Tongue (tissue), 2 donors: ENCODE data around the gene SLC26A8. TPM values are rescaled to one million over a fixed set of nuclear protein-coding genes. Genes with fewer than 3 reads are reported as not detected.
"Not testable (repeated sequence)": the region's sequence is repeated elsewhere in the genome, so short reads cannot be mapped to it uniquely, and the experiment has no call there.

ENCODE experiments used
- DNase-seq: peaks from one replicate; pipeline ENCODE4 v3.0.0-alpha.2; 2015
- total RNA-seq: library from RNA; depleted of rRNA; stranded (reverse); fragments of >200 nt; gene quantifications from one replicate; pipeline ENCODE4 v1.2.3, GENCODE V29; 2014

SLC26A8 gene
- total RNA-seq, 1 donor from 2014 or later: not detected

DNA sequence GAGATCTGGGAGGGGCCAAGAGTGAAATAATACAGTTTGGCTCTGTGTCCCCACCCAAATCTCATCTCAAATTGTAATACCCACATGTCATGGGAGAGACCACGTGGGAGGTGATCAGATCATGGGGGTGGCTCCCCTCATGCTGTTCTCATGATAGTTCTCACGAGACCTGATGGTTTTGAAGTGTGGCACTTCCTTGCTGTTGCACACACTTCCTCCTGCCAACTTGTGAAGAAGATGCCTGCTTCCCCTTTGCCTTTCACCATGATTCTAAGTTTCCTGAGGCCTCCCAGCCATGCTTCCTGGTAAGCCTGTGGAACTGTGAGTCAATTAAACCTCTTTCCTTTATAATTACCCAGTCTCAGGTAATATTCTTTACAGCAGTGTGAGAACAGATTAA is 114.9 kb downstream of the SLC26A8 start:
- DNase-seq: not testable (repeated sequence)

DNA sequence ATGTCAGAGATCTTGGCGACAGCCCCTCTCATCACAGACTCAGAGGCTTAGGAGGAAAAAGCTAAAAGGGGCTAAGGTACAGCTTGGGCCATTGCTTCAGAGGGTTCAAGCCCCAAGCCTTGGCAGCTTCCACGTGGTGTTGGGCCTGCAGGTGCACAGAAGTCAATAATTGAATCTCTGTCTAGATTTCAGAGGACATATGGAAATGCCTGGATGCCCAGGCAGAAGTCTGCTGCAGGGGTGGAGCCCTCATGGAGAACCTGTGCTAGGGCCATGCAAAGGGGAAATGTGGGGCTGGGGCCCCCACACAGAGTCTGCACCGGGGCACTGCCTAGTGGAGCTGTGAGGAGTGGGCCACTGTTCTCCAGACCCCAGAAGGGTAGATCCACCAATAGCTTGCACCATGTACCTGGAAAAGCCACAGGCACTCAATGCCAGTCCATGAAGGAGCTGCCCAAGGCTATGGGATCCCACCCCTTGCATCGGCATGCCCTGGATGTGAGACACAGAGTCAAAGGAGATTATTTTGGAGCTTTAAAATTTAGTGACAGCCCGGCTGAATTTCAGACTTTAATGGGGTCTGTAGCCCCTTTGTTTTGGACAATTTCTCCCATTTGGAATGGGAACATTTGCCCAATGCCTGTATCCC is 115.6 kb downstream of the SLC26A8 start:
- not testable (repeated sequence) for DNase-seq

DNA sequence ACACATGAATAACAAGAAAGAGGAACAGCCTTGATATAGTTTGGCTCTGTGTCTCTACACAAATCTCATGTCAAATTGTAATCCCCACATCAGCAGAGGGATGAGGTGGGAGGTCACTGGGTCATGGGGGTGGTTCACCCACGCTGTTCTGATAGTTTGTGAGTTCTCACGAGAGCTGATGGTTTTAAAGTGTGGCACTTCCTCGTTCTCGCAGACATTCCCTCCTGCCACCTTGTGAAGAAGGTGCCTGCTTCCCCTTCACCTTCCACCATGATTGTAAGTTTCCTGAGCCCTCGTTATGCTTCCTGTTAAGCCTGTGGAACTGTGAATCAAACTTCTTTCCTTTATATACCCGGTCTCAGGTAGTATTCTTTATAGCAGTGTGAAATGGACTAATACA is 116.7 kb downstream of the SLC26A8 start:
- no peak for DNase-seq

DNA sequence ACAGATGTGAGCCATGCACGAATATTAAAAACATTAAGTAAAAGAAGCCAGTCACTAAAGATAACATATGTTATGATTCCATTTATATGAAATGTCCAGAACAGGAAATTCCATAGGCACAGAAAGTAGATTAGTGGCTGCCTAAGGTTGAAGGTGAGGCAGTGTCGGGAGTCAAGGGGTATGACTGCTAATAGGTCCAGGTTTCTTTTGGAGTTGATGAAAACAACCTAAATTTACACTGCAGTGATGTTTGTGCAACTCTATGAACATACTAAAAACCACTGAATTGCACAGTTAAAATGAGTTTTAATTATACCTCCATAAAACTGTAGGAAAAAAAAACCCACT is 118.0 kb downstream of the SLC26A8 start:
- DNase-seq: no peak

DNA sequence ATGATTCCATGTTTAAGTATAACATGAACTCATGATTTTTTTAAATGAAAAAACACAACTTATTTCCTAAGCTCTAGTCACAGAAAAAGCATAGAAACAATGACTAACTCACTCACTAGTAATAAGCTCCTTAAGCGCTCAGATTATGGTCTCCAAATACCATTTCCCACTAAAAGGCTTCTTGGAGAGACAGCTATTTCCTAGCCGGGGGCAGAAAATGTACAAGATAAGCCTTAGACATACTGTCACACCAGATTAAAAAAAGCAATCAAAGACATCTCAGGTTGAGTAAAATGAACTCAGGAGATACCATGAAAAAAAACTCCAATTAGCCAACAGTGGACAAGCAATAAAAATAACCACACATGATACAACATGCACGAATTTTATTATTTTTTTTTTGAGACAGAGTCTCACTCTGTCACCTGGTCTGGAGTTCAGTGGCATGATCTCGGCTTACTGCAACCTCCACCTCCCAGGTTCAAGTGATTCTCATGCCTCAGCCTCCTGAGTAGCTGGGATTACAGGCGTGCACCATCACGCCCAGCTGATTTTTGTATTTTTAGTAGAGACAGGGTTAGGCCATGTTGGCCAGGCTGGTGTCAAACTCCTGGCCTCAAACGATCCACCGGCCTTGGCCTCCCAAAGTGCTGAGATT is 118.5 kb downstream of the SLC26A8 start:
- no peak for DNase-seq

DNA sequence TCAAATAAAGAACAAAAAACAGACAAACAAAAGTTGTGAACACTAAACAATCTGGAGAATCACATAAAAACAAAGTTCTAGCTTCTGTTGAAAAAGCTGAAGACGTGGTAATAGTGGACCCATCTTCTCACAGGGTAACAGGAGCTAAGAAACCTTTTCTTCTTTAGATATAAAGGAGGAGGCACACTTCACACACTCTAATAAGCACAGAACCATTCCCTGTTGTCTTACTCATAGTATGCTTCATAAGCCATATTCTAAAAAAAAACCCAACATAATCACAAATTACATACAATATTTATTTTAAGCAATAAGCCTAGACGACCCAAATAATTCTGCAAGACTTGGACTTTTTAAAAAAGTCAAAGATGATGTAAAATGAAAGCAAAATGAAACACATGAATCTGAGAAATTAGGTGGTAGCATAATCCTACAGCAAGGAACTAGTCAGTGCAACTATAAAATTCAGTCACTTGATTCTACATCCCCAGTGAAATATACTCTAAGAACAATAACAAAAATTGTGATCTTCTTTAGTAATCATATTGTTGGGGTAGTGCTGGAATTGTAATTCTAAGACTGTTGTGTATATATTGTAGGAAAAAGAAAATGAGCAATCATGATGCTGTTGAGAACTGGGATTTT is 119.2 kb downstream of the SLC26A8 start:
- DNase-seq: no peak

DNA sequence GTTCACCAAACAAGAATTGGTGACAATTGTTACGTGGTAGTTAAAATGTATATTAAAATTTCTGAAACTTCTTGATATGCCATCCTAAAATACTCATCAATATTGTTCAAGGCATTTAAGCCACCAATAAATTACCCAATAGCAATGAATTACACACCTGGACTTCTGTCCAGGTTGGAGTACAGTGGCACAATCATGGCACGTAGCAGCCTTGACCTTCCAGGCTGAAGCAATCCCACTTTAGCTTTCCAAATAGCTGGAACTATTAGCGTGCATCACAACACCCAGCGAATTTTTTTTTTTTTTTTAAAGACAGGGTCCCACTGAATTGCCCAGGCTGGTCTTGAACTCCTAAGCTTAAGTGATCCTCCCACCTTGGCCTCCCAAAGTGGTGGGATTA is 120.8 kb downstream of the SLC26A8 start:
- no peak for DNase-seq

DNA sequence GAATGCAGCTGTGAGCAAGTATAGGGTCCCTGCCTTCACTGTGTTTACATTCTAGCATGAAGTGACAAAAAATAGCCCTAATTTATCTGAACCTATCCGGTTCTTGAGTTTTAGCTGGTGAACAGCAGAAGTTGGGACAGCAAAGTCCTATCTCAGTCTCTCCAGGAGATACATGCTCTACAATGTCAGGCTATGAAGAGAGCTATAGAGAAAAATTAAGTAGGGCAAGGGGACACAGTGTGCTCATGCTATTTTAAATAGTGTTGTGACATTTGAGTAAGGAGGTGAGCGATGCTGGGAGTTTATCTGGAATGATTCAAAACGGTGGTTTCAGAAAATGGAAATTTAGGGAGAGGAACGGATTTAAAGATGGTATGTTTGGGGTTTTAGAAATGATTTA is 124.0 kb downstream of the SLC26A8 start:
- DNase-seq: no peak

DNA sequence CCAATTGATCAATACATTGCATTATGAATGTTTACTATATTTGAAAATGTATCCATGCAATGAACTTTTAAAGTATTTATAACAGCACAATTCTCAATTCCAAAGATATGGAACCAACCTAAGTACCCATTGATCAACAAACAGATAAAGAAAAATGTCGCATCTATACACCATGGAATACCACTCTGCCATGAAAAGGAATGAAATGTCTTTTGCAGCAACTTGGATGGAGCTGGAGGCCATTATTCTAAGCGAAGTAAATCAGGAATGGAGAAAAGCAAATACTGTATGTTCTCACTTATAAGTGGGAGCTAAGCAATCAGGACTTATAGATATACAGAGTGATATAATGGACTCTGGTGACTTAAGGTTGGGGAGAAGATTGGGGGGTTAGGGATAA is 126.4 kb downstream of the SLC26A8 start:
- DNase-seq: no peak

DNA sequence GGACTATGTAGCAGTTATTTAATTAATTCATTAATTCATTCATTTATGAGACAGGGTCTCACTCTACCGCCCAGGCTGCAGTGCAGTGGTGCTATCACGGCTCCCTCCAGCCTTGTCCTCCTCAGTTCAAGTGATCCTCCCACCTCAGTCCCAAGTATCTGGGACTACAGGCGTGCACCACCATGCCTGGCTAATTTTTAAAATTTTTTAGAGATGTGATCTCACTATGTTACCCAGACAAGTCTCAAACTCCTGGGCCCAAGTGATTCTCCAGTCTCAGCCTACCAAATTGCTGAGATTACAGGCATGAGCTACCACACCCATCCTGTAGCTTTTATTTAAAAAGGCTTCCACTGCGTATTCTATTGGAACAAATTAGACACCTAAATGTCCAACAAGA is 127.0 kb downstream of the SLC26A8 start:
- no peak for DNase-seq

DNA sequence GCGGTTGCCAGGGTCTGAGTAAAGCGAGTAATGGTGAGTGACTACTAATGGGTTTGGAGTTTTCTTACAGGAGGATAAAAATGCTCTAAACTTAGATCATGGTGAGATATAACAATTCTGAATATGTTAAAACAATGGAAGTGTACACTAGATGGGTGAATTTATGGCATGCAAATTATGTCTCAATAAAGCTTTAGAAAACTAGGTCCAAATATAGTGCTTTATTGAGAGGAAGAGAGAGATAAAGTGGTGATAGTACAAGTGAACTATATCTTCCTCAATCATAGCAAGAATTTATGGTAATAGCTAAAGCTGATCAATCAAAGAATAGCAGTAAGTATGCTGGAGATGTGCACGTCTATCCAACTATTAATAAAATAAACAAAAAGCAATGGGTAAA is 127.4 kb downstream of the SLC26A8 start:
- no peak for DNase-seq

DNA sequence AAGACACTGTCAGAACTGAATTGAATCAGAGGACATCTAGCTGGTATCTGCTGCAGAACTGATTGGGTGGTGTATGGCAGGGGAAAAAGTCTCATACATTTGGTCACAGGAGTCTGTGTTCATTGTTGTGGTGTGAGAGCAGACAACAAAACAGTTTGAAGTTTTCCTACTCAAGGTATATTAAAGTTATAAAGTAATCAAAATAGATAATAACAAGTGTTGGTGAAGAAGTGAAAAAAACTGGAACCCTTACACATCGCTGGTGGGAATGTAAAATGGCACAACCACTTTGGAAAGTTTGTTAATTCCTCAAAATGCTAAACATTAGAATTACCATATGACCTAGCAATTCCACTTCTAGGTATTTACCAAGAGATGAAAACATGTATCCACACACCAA is 128.2 kb downstream of the SLC26A8 start:
- DNase-seq: no peak

DNA sequence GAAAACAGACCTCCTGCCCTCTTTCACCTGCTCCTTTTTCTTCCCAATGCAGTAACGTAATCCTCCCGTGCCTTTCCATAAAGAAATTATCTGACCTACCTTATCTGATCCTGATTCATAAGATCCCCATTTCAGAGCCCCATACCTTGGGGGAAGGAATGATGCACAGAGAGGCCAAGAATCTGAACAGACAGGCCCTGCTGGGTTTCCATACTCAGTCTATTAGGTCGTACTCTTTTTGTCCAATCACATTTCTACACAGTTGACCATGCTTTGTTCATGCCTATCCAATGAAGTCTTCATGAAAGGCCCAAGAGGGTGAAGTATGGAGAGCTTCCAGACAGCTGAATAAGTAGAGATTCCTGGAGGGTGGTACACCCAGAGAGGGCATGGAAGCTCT is 128.9 kb downstream of the SLC26A8 start:
- DNase-seq: no peak

DNA sequence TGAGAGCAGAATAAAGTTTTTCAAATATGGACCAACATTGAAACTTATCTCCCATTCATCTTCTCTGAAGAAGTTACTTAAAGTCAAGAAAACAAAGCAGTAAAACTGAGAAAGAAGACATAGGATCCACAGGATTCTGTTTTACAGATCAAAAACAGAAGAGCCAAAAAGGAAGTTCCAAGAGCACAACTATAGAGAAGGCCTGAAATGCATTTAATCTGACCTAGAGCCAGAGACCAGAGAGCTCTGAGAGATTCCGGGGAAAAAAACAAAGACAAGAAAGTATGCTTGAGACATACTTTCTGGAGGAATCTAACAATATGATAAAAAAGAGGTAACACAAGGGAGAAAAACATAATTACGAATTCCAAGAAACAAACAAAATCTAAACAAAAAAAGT is 129.7 kb downstream of the SLC26A8 start:
- DNase-seq: no peak

Other genes starting within 250 kb of the SLC26A8 start
- gene CLPSL2, start 248.0 kb downstream of the SLC26A8 start, total RNA-seq: not detected
- not detected for gene CLPSL1, start 243.6 kb downstream of the SLC26A8 start, total RNA-seq
- not detected for gene CLPS, start 227.3 kb downstream of the SLC26A8 start, total RNA-seq
- gene LHFPL5, start 219.3 kb downstream of the SLC26A8 start, total RNA-seq: not detected
- gene SRPK1, start 103.5 kb downstream of the SLC26A8 start, total RNA-seq: 28.1 TPM
- gene MAPK14, start 3.2 kb upstream of the SLC26A8 start, total RNA-seq: 67.9 TPM
- gene MAPK13, start 105.9 kb upstream of the SLC26A8 start, total RNA-seq: 12.2 TPM
- gene BRPF3, start 172.1 kb upstream of the SLC26A8 start, total RNA-seq: 13.4 TPM
- not detected for gene PNPLA1, start 245.4 kb upstream of the SLC26A8 start, total RNA-seq